Measurements from ENCODE around the gene PFKFB3. TPM values are rescaled to one million over a fixed set of nuclear protein-coding genes. Genes with fewer than 3 reads are reported as not detected.
"Not testable (repeated sequence)": the region's sequence is repeated elsewhere in the genome, so short reads cannot be mapped to it uniquely, and the experiment has no call there.

Gene PFKFB3
- total RNA-seq, 2 donors from 2014 or later, result 23.4 to 70.7 TPM

DNA sequence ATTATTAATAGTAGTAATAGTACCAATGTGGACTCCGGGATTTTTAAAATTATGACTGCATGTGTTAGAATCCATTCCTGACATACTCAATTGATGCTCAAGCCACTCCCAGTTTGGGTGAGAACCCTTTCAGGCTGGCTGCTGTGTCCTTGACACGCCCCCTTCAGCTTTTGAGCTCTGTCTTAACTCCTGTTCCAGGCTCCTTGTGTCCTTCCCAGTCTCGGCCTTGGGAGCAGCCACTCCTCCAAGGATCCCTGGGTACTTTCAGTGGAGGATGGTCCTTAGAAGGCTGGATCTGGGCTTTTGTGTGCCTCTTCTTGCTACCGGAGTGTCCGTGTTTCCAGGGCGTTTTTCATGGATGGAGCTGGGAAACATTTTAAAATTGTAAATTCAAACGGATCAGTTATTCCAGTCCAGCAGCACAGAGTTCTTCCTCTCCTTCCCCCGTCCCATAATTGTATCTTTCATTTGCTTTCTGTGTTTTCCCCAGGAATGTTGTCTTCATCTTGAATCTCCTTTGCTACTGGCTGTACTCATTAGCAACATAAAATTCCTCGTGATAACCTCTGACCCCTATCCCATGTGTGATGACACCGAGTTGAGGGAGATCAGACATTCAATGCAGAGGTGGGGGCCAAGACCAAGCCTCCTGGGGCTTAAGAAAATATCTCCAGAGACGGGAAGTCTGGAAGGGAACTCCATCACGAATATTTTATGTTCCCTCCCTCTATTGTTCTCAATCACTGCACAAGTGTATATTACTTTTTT lies 40.0 kb upstream of the PFKFB3 start:
- H3K9ac ChIP-seq (ENCODE audit: low read depth in 2 of 2, low read length in 2 of 2), result peak overlapping the region; percentile 55 to 57
- peak overlapping the region; percentile 86 for H3K27ac ChIP-seq
- H3K4me1 ChIP-seq, result no peaks in the 10 kb centered on the region
- peak; percentile 43 for DNase-seq
- H3K27me3 ChIP-seq, result no peaks in the 10 kb centered on the region
- H3K4me3 ChIP-seq, result peak overlapping the region; percentile 69
- H3K36me3 ChIP-seq, result no peaks in the 10 kb centered on the region
- no peak for TF ChIP-seq CTCF (IDR thresholded peaks at IDR 0.05)
- intact Hi-C loops (cut with DNase I), result loop anchor here (5.0 kb wide), 1 partner anchor 40 kb away; the partner anchor contains the start of gene PFKFB3
- H3K9me3 ChIP-seq, result no peaks in the 10 kb centered on the region

DNA sequence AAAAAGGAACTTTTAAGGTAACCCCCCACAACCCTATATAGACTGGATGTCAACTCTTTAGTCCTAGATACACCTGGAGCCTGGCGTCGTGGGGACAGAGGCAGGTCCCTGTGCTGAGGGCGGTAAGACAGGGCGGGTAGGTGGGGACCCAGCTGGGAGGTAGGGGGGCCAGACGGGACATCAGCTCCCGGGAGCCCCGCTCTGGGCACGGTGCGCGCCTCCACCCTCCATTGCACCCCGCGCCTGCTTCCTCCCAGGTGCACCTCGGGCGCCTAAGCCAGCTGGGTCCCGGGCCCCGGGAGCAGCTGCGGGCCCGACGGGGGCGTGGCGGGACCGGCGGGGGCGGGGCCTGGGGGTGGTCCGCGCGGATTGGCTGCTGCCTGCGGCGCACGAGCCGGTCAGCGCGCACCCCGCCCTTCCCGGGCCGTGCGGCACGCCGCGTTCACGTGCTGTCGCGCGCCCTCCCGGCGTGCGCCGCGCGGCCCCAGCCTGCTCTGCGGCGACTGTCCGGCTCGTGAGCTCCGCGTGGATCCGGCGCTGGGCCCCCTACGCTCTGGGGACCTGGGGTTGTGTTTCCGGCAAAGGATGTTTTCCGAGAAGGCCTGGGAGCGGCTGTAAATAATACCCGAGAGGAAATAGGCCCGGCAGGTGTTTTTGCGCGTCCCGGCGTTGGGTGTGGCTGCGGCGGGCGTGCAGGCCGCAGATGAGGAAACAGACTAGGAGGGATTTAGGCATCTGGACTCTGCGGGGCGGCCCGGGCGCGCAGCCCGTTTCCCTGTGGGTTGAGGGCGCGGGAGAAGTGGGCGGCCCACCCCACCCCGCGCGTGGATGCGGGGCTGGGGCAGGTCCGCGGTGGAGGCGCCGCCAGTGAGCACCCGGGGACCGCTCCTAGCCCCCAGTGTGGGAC lies 39.1 kb upstream of the PFKFB3 start:
- peak; percentile 88 for DNase-seq
- H3K4me3 ChIP-seq, result peak overlapping the region; percentile 69
- H3K27ac ChIP-seq, result peak overlapping the region; percentile 86
- peak overlapping the region; percentile 85 to 96 for H3K9ac ChIP-seq (ENCODE audit: low read depth in 2 of 2, low read length in 2 of 2)
- no peaks in the 10 kb centered on the region for H3K9me3 ChIP-seq
- no peaks in the 10 kb centered on the region for H3K36me3 ChIP-seq
- intact Hi-C loops (cut with DNase I), result loop anchor here (5.0 kb wide), 1 partner anchor 39 kb away; the partner anchor contains the start of gene PFKFB3
- no peaks in the 10 kb centered on the region for H3K4me1 ChIP-seq
- H3K27me3 ChIP-seq, result no peaks in the 10 kb centered on the region
- TF ChIP-seq CTCF (IDR thresholded peaks at IDR 0.05), result no peak

DNA sequence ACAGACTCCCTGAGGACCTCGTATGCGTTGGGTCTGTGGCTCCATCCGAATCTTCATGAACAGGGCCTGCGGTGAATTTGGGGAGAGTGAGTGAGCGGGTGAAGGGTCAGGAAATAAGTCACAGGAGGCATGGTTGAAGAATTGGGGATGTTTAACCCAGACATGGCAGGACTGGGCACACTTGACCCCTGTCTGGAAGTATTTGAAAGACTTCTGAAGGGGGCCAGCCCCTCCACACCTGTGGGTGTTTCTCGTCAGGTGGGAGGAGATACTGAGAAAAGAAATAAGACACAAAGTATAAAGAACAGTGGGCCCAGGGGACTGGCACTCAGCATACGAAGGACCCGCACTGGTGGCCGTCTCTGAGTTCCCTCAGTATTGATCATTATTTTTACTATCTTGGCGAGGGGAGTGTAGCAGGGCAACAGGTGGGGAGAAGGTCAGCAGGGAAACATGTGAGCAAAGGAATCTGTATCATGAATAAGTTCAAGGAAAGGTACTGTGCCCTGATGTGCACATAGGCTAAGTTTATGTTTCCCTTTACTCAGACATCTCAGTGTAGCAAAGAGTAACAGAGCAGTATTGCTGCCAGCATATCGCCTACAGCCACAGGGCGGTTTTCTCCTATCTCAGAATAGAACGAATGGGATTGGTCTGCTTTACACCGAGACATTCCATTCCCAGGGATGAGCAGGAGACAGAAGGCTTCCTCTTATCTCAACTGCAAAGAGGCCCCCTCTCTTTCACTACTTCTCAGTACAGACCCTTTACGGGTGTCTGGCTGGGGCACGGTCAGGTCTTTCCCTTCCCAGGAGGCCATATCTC lies 38.2 kb upstream of the PFKFB3 start:
- Histone ChIP-seq H3K4me1 (no peaks in the 10 kb centered on the region), H3K27me3 (no peaks in the 10 kb centered on the region)
- no peak for DNase-seq

DNA sequence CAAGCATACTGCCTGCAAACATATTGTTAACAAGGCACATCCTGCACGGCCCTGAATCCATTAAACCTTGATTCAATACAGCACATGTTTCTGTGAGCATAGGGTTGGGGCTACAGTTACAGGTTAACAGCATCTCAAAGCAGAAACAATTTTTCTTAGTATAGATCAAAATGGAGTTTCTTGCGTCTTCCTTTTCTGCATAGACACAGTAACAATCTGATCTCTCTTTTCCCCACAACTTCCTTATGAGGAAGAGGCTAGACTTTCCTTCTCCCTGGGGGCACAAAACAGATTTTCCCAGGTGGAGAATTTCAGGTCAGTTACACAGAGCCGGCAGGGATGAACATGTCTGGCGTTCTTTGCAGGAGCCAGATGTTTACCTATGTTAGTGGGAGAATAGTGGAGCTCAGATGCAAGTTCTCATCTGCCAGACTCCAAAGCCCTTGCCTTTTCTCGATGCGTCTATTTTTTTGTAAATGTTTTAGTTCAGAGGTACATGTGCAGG lies 37.5 kb upstream of the PFKFB3 start:
- Histone ChIP-seq H3K4me1 (no peaks in the 10 kb centered on the region), H3K9me3 (no peaks in the 10 kb centered on the region), H3K36me3 (no peaks in the 10 kb centered on the region), H3K4me3 (no peak overlapping the region), H3K9ac (ENCODE audit: low read depth in 2 of 2, low read length in 2 of 2) (no peak overlapping the region), H3K27me3 (no peaks in the 10 kb centered on the region), H3K27ac (no peak overlapping the region)
- intact Hi-C loops (cut with DNase I), result no loop called here
- no peak for DNase-seq
- TF ChIP-seq CTCF (IDR thresholded peaks at IDR 0.05), result no peak

More for the DNA sequence above, 38.2 kb upstream of the PFKFB3 start:
- Histone ChIP-seq H3K4me3 (peak overlapping the region; percentile 69), H3K27ac (peak overlapping the region; percentile 86), H3K9ac (ENCODE audit: low read depth in 2 of 2, low read length in 2 of 2) (peak overlapping the region; percentile 85 to 96), H3K9me3 (no peaks in the 10 kb centered on the region), H3K36me3 (no peaks in the 10 kb centered on the region)
- intact Hi-C loops (cut with DNase I), result loop anchor here (5.0 kb wide), 1 partner anchor 38 kb away; the partner anchor contains the start of gene PFKFB3
- no peak for TF ChIP-seq CTCF (IDR thresholded peaks at IDR 0.05)

DNA sequence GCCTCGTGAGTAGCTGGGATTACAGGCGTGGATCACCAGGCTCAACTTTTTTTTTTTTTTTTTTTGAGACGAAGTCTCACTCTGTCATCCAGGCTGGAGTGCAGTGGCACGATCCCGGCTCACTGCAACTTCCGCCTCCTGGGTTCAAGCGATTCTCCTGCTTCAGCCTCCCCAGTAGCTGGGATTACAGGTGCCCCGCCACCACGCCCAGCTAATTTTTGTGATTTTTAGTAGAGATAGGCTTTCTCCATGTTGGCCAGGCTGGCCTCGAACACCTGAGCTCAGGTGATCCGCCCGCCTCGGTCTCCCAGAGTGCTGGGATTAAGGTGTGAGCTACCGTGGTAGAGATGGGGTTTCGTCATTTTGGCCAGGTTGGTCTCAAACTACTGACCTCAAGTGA lies 36.8 kb upstream of the PFKFB3 start:
- H3K4me3 ChIP-seq; H3K36me3 ChIP-seq; H3K4me1 ChIP-seq; H3K27ac ChIP-seq; H3K9me3 ChIP-seq; DNase-seq; H3K27me3 ChIP-seq; H3K9ac ChIP-seq (ENCODE audit: low read depth in 2 of 2, low read length in 2 of 2); intact Hi-C loops (cut with DNase I): not testable (repeated sequence)
